GM19351 (cell line): Measurements from ENCODE around the gene ADCY1.

Experiments
- ATAC-seq: cut with Tn5 transposase; IDR thresholded peaks from one replicate; pipeline ENCODE4 v1.9.1; 2021; ENCODE audit warnings: mild to moderate bottlenecking, moderate library complexity; ENCODE audit not compliant: unreplicated experiment

The ADCY1 gene

DNA sequence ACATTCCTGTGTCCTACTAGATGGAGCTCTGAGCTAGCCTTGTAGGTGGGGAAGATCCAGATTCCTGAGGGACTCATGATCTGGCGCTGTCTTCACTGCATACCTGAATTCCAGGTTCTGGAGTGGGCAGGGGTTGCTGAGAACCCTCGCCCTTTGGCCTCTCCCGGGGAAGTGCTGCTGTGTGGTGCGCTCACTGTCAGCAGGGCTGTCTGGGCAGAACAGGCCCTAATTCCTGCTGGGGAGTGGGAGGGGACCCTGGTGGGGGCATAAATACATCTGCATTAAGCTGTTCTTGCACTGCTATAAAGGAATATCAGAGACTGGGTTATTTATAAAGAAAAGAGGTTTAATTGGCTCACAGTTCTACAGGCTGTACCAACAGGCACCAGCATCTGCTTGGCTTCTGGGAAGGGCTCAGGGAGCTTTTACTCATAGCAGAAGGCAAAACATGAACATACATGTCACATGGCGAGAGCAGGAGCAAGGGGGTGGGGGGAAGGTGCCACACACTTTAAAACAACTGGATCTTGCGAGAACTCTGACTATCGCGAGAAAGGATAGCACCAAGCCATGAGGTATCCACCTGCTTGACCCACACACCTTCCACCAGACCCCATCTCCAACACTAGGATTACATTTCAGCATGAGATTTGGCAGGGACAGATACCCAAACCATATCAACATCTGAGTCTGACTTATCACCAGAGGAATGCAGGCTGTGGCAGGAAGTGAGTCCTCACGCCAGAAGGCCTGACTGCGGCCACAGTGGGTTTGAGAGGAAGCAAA lies 115.0 kb downstream of the ADCY1 start:
- no peak for ATAC-seq

GRCh38 chr7:45689797-45690761 lies 115.9 kb downstream of the ADCY1 start:
- ATAC-seq, result no peak

DNA sequence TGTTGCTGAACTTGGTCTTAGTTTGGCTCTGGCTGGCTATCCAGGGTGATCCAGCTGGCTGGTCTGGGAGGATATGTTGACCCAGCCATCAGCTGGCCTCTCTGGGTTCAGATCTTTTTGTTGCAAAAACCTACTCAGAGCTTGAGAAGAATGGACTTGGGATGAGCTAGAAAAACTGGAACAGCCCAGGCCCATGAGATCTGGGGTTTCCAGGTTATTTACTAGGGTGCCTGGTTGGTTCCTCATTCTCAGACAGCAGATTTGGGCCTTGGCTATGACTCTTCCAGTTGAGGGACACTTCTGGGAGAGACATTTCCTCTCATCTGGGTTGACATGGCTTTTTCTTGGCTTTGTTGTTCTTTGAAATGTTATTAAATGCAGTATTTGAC lies 116.6 kb downstream of the ADCY1 start:
- no peak for ATAC-seq

DNA sequence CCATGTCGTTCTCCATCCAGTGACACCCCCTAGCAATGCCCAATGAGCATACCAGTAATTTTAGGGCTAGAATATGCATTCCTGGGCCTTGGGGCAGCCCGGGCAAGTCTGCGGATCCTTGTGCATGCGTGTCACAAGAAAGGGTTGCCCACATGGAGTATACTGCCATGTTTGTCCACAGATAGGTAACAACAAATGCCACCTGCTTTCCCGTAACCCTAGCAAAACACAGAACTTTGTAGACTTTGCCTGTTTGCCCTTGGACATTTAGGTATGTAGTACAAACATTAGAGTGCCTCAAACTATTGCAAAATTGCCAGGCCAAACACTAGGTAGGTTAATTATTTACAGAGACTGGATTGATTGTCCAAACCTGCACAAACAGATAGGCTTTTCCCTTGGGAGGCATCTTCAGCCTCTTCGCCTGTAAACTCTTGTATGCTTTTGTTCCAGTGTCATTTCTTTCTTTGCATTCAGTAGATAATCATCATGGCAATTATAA lies 117.0 kb downstream of the ADCY1 start:
- no peak for ATAC-seq

GRCh38 chr7:45692031-45692430 lies 117.9 kb downstream of the ADCY1 start:
- ATAC-seq, result no peak

GRCh38 chr7:45695249-45695995 lies 121.3 kb downstream of the ADCY1 start:
- no peak for ATAC-seq

DNA sequence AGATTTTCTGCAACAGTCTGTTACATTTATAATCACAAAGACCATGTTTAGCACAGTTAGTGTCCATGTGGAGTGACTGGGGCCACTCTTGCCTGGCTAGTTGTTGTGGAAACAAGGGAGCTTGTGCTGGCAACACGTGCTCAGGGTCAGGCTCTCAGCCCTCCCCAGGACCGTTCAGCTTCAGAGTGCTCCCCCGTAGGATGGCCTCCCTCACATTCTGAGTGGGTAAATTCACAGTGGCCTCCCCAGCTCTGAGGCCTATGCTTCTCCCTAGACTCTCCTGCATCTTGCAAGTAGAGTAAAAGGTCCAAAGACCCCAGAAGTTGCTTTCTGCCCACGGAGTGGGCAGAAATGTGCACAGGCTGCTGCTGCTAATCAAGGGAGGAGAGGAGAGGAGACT lies 122.3 kb downstream of the ADCY1 start:
- ATAC-seq, result no peak

- no peak for ATAC-seq
These were observed 123.5 kb downstream of the ADCY1 start for GRCh38 chr7:45697576-45698136.

GRCh38 chr7:45698303-45699014 lies 124.3 kb downstream of the ADCY1 start:
- no peak for ATAC-seq

DNA sequence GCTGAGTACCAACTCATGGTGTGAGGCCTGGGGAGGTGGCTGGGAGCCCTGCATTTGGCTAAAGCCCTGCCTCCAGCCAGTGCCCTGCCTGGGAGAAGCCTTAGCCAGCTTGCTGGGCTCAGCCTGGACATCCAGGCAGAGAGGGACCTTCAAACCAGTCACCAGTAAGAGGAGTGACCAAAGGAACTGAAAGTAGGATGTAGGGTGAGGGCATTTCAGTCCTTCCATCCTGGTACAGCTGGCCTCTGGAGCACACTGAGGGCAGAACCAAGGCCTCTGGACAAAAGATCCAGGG lies 124.8 kb downstream of the ADCY1 start:
- ATAC-seq, result no peak

- ATAC-seq, result no peak
These were observed 125.7 kb downstream of the ADCY1 start for GRCh38 chr7:45699726-45700390.

DNA sequence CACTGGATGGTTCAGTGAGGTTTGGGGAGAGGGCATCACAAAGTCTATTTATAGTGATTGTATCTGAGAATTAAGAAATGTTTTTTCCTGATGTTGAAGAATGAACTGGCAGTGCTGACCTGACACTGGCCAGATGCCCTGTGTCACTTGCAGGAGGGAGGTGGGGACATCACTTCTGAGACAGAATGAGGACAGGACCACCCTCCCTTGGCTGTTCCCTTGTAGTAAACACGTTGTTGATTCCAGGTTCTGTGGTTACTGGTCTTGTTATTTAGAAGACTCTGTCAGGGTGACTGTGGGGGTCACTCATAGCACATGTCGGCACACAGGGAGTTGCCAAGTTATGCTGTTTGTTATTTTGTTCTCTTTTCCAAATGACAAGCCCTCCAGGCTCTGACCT lies 126.4 kb downstream of the ADCY1 start:
- no peak for ATAC-seq

GRCh38 chr7:45701701-45702510 lies 127.7 kb downstream of the ADCY1 start:
- ATAC-seq, result no peak

DNA sequence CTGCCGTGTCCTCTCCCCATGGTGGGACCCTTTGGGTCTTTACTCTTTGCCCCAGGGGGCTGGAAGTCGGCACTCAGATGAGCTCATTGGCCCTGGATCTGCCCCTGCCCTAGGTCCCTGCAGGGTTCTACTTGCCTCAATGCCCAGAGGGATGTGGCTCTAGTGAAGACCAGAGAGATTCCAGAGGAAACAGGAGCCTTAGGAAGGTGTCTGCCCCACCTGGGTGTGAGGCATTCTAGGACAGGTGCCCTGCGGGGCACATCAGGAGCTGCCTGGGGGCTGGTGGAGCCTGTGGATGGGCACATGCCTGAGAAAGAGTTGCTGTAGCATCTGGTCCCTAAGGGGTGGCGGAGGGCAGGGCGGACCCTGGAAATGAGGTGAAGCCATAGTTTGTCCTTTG lies 128.6 kb downstream of the ADCY1 start:
- ATAC-seq, result no peak

DNA sequence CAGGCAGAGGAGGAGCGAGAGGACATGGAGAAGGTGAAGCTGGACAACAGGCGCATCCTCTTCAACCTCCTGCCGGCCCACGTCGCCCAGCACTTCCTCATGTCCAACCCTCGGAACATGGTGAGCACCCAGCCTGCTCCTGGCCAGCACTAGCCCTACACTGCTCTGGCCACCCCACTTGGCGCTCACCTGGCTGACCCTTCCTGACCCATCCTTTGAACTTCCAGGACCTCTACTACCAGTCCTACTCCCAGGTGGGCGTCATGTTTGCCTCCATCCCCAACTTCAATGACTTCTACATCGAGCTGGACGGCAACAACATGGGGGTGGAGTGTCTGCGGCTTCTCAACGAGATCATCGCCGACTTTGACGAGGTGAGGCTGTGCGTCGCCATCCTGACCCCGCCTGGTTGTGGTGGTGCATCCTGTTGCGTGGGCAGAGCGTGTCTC lies 129.2 kb downstream of the ADCY1 start:
- no peak for ATAC-seq

DNA sequence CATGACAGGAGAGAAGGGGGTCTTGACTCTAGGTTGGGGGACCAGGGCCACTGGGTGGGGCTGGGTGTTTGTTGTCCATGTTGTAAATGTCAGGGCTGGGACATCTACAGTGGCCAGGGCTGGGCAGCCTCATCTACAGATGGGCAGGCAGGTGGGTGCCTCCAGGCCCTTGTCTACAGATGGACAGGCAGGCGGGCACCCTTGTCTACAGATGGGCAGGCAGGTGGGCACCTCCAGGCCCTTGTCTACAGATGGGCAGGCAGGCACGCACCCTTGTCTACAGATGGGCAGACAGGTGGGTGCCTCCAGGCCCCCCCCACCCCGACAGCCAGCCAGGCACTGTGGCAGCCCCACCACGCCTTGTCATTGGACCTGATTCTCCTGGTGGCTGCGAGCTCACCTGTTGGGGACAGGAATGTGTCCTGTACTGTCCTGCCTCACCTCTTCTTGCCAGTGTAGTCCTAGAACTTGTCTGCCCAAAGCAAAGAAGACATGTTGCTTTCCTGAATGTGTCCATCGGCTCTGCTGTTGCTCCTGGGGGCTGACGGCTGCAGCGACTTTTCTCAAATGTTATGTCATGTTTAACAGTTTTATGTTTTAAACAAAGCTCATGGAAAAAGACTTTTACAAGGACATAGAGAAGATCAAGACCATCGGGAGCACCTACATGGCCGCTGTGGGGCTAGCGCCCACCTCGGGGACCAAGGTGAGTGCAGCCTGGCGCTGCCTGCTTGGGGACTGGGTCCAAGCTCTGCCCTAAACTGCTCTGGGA lies 129.9 kb downstream of the ADCY1 start:
- no peak for ATAC-seq

- no peak for ATAC-seq
These were observed 130.5 kb downstream of the ADCY1 start for GRCh38 chr7:45704683-45705016.
